Activated CD4-positive, alpha-beta T cell treated with anti-CD3 and anti-CD28 coated beads, Interleukin-2, amount 50 U/mL, for 4 hours (primary cell): ENCODE measurements around the gene ITIH1.
"Not testable (repeated sequence)": the region's sequence is repeated elsewhere in the genome, so short reads cannot be mapped to it uniquely, and the experiment has no call there.

ENCODE experiments used
- DNase-seq, 2 experiments: peaks; one replicate each; pipeline ENCODE4 v3.0.0-alpha.2; 2020

ITIH1 gene

DNA sequence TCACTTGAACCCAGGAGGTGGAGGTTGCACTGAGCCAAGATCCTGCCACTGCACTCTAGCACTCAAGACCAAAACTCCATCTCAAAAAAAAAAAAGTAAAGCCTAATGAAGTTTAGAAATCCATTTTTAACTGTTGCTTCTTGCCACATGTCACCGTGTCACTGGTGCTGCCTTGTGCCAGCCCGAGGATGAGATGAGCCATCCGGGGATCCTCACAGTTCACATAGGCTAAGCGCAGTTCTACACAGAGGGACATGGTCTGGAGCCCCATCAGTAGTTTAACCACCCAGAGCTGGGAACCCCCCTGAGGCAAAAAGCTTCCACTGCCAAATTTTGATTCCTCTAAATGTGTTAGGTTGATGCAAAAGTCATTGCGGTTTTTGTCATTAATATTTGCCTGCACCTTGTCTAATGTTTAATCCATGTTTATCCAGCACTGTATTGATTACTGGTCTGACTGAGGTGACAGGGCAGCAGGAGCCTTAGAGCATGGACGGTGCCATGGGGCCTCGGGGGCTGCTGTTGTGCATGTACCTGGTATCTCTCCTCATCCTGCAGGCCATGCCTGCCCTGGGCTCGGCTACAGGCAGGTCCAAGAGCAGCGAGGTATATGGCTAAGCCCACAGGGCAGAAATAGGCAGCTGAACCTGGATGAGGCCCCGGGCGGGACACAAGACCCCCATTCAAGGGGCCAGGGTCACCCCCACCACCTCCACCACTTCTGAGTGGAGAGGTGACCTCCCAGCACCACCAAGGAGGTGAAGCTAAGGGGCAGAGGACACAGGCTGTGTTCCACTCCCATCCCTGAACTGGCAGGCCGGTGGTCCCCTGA, at the start of gene ITIH1:
Gene ITIH1, plus strand, starts transcription at position 473 of the 832 bp plus-strand sequence. Its CDS starts 17 bp downstream, at position 490.
- no peak for DNase-seq

DNA sequence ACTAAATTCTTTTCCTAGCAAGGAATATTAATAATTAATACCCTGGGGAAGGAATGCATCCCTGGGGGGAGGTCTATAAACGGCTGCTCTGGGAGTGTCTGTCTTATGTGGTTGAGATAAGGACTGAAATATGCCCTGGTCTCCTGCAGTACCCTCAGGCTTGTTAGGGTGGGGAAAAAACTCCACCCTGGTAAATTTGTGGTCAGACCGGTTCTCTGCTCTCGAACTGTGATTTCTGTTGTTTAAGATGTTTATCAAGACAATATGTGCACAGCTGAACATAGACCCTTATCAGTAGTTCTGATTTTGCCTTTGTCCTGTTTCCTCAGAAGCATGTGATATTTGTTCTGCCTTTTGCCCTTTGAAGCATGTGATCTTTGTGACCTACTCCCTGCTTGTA, 48.6 kb upstream of the ITIH1 start:
- not testable (repeated sequence) for DNase-seq

GRCh38 chr3:52730681-52731080, 46.7 kb upstream of the ITIH1 start:
- DNase-seq: no peak

DNA sequence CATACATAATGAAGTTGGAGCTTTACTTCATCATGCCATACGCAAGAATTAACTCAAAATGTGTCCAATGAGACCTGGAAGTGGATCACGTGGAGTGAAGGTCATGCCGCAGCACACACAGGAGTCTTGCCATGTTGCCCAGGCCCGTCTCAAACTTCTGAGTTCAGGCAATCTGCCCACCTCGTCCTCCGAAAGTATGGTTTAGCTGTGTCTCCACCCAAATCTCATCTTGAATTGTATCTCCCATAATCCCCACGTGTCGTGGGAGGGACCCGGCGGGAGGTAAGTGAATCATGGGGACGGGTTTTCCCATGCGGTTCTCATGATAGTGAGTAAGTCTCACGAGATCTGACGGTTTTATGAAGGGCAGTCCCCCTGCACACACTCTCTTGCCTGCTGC, 45.8 kb upstream of the ITIH1 start:
- no peak for DNase-seq

DNA sequence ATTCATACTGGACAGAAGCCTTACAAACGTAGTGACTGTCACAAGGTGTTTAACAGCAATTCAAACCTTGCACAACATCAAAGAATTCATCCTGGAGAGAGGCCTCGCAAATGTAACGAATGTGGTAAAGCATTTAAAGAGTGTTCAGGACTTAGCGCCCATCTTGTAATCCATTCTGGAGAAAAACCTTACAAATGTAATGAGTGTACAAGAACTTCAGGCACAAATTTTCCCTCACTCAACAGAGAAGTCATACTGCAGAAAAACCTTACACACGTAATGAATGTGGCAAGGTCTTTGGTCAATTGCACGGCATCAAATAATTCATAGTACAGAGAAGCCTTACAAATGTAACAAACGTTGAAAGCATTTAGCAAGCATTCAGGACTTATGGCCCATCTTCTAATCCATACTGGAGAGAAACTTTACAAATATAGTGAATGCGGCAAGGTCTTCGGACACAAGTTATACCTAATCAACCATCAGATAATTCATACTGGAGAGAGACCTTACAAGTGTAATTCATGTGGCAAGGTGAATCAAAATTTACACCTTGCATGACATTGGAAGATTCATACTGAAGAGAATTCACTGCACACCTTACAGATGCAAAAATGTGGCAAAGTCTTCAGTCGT, 44.0 kb upstream of the ITIH1 start:
- DNase-seq: no peak

DNA sequence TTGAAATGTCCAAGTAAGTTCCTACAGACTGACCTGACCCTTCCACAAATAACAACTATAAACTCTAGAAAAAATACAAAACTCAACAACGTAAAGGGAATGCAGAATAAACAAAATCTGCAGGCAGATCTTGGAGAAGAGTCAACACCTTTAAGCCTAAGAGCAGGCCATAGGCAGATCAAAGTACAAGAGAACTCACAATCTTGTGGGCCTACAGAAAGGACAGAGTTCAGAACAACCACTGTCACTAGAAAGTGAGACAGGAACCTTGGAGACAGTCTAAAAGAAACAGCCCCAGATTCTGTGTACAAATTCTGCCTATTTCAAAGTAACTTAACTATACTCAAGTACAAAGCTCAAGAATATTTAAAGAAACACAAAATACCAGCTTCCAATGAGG, 37.7 kb upstream of the ITIH1 start:
- DNase-seq: no peak

GRCh38 chr3:52742418-52743041, 34.9 kb upstream of the ITIH1 start:
- DNase-seq: no peak

GRCh38 chr3:52743152-52743551, 34.2 kb upstream of the ITIH1 start:
- no peak for DNase-seq

- no peak for DNase-seq
These were observed 33.7 kb upstream of the ITIH1 start for GRCh38 chr3:52743721-52744120.

DNA sequence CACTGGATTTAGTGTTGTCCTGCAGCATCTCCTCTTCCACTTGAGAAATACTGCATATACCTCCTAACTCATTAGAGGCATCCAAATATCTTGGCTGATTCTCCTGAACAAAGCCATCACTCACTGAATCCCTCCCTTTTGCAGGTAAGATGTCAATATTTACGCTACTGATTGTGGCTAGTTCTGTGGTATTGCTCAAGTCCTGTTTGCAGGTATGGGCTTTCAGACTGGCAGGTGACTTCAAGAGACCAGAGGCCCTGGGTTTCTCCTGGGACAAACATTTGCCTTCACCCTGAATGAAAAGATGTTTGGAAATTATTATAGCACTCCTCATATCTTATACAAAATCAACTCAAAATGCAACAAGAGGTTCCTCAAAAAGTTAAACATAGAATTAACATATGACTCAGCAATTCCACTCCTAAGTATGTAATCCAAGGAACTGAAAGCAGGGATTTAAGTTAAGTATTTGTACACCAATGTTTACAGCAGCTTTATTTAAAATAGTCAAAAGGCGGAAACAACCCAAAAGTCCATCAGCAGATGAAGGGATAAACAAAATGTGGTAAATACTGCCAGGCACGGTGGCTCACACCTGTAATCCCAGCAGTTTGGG, 25.2 kb upstream of the ITIH1 start:
- DNase-seq: no peak

DNA sequence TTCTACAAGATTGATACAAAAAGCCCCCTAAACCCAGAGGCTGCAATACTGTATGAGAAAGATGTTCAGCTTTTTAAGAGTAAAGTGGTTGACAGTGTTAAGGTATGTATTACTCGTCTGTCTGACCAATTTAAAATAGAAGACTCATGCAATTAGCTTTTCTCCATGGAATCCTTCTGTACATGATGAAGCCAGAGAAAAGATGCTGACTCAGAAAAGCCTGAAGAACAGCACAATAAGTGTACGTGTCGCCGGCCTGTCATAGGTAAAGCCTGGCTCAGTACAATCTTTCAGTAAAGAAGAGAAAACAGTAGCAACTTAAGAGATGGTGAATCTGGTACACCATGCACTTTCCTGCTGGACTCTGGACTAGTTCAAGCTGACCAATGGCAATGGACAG, 23.0 kb upstream of the ITIH1 start:
- no peak for DNase-seq

DNA sequence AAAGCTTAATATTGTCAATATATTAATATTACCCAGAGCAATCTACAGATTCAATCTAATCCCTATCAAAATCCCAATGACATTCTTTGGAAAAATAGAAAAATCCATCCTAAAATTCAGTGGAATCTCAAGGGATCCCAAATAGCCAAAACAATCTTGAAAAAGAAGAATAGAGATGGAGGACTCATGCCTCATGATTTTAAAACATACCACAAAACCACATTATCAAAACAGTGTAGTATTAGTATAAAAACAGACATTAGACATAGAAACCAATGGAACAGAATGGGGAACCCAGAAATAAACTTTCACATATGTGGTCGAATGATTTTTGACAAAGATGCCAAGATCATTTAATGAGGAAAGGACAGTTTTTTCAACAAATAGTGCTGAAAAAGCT, 21.3 kb upstream of the ITIH1 start:
- DNase-seq: no peak

DNA sequence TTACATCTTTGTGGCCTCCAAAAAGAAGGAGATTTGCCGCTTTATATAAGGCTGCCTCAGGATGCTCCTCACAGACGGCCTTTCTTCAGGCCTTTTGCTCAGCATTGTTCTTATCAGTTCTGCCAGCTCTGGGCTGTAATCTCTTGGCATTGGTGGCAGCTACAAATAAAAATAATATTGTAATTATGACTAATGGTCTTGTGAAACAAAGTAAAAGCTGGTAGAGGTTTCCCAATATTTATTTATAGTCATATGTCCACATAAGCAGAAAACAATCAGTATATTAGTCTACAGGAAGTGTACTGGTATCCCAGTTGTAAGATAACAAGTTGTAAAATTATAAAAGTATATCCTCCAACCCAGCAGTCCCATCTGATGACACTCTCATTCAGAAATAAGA, 13.9 kb upstream of the ITIH1 start:
- DNase-seq: no peak

GRCh38 chr3:52769786-52770455, 7.5 kb upstream of the ITIH1 start:
- no peak for DNase-seq

GRCh38 chr3:52770496-52771333, 6.7 kb upstream of the ITIH1 start, which contains the start of gene NEK4:
Gene NEK4 (minus strand): TSS chr3:52770940. CDS start chr3:52770746, 194 bp downstream.
- peak; percentile 67 to 69 for DNase-seq

DNA sequence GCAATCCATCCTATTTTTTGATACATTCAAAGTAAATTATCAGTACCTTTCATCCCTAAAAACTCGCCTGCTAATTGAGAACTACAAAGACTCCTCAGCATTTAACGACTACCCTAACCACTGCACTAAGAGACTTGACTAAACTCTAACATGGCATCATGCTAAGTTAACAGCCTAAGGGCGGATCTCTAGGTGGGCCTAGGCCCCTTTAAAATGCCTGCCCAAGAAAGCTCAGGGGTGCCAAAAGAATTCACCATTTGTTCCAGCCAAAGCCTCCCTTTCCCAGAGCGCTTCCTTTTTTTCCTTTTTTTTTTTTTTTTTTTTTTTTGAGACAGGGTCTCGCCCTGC, 6.1 kb upstream of the ITIH1 start:
- no peak for DNase-seq

DNA sequence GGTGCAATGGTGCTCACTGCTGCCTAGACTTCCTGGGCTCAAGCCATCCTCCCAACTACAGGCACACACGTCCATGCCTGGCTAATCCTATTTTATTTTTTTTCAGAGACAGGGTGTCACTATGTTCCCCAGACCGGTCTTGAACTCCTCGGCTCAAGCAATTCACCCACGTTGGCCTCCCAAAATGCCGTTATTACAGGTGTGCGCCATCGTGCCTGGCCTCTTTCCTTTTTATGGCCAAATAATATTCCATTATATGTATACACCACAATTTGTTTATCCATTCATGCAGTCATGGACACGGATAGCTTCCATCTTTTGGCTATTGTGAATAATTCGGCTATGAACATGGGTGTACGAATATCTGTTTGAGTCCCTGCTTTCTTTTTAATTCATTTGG, 5.7 kb upstream of the ITIH1 start:
- no peak for DNase-seq

DNA sequence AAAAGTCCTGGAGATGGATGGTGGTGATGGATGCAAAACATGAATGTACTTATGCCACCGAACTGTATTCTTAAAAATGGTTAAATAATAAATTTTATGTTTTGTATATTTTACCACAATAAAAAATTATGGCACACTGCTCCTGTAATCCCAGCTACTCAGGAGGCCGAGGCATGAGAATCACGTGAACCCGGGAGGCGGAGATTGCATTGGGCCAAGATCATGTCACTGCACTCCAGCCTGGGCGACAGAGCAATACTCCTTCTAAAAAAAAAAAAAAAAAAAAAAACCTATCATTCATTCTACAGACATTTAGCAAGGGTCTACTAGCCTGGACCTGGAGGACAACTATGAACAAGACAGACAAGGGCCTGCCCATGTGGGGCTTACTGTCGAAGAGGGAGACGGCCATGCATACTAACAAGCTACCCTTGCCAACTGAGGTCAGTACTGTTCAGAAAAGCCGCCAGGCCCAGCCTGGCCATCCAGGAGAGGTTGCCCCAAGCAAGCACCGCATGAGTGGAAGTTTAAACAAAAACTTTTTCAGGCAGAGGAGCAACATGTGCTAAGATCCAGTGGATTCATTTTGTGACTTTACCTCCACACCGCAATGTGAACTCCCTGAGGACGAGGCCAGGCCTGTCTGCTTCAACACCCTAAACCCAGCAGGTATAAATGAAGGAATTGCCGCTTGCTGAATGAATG, 3.9 kb upstream of the ITIH1 start:
- DNase-seq: no peak

- DNase-seq: no peak
These were observed 3.2 kb upstream of the ITIH1 start for GRCh38 chr3:52774066-52774713.

DNA sequence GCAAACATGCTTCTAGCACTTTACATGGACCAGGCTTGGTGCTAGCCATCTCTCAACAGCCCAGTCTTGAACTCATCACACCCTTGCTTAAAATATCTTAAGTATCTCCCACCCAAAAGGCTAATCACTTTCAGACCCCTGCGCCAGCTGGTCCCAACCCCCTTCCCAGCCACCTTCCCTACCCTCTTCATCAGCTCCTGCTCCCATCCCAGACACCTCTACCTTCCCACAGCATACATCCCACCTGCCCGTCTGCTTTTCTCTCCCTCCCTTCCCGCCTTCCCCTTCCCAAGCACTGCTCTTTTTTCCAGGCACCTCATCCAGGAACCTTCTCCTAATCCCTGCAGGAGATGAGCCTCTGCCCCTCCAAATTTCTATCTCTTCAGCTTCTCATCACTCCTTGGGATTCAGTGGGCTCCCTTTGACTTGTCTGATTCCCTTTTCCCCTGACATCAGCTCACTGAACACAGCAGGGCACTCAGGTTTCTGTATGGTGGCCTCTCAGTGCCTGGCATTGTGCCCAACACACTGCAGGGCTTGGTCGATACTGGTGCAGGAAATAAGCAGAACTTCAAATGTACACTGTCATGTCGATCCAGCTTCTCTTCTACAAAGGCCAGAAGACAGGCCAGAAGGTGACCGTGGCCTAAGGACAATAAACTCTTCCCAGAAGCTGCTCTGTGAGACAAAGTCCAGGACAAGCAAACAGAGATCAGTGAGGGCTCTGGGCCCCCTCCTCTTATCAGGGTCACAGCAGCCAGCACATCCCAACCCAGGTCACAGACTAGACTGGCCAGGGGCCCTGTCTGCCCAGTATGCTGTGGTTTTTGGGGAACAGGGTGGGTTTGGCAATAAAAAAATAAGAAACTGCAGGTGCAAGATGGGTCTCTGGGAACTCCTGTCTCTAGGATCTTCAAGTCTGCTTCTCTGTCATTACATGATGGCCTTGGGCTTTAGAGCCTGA, 2.2 kb upstream of the ITIH1 start:
- DNase-seq: no peak
